Skeletal muscle tissue (tissue), 4 donors: ENCODE data around the gene KLHL29. TPM values are rescaled to one million over a fixed set of nuclear protein-coding genes. Genes with fewer than 3 reads are reported as not detected.
A peak's percentile ranks its signal among the peaks of the same experiment; 100 is the strongest.

ENCODE experiments used
- H3K27ac ChIP-seq: one replicate; pipeline ENCODE4 v1.7.0; 2013; ENCODE audit warnings: mild to moderate bottlenecking, low read depth, low read length, inconsistent platforms
- H3K27me3 ChIP-seq, 3 donors: one replicate each; pipeline ENCODE4 v1.7.0; 2013; ENCODE audit warnings: low read length in 3 of 3; ENCODE audit not compliant: control insufficient read depth in 3 of 3, insufficient read depth in 3 of 3
- H3K36me3 ChIP-seq, 3 donors: one replicate each; pipeline ENCODE4 v1.7.0; 2013; ENCODE audit warnings: low read length in 3 of 3; ENCODE audit not compliant: control insufficient read depth in 3 of 3, insufficient read depth in 3 of 3
- H3K4me1 ChIP-seq, 3 donors: one replicate each; pipeline ENCODE4 v1.7.0; 2013; ENCODE audit warnings: low read length in 3 of 3, mild to moderate bottlenecking in 3 of 3; ENCODE audit not compliant: control insufficient read depth in 3 of 3, insufficient read depth in 3 of 3
- H3K4me3 ChIP-seq, 3 donors: one replicate each; pipeline ENCODE4 v1.7.0; 2013; ENCODE audit warnings: low read length in 3 of 3
- H3K9ac ChIP-seq, 3 donors: one replicate each; pipeline ENCODE4 v1.7.0; 2013; ENCODE audit warnings: low read length in 3 of 3, mild to moderate bottlenecking in 3 of 3, moderate library complexity in 2 of 3, low read depth in 1 of 3
- H3K9me3 ChIP-seq, 3 donors: one replicate each; pipeline ENCODE4 v1.7.0; 2013; ENCODE audit warnings: low read length in 3 of 3; ENCODE audit not compliant: control insufficient read depth in 3 of 3
- total RNA-seq: library from RNA; depleted of rRNA; stranded (reverse); fragments of >200 nt; gene quantifications from one replicate; pipeline ENCODE4 v1.2.3, GENCODE V29; 2014
- donor health status: Osteomylitis.

The KLHL29 gene
- total RNA-seq, 1 donor from 2014 or later = 3.7 TPM

DNA sequence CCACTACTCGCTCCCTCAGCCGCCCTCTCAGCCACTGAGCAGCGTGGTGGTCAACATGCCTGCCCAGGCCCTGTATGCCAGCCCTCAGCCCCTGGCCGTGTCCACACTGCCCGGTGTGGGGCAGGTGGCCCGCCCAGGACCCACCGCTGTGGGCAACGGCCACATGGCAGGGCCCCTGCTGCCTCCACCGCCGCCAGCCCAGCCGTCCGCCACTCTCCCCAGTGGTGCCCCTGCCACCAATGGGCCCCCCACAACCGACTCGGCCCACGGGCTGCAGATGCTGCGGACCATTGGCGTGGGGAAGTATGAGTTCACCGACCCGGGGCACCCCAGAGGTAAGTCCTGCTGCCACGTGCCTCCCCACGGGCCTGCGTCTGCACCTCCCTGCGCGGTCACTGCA, 257.5 kb downstream of the KLHL29 start:
- Histone ChIP-seq H3K4me1 (peaks cover under 1 to 2% (median 2%) of the 10 kb centered on the region in 3 donors), H3K36me3 (peaks cover 0 to 12% (median 11%) of the 10 kb centered on the region in 3 donors), H3K27me3 (no peaks in the 10 kb centered on the region), H3K4me3 (no peak overlapping the region), H3K9me3 (peaks cover 0 to 2% (median 0%) of the 10 kb centered on the region in 3 donors), H3K9ac (no peak overlapping the region), H3K27ac (no peak overlapping the region)

- H3K4me3 ChIP-seq = no peak overlapping the region
- H3K27me3 ChIP-seq = no peaks in the 10 kb centered on the region
- H3K9ac ChIP-seq = no peak overlapping the region
- peaks cover 0 to 13% (median 12%) of the 10 kb centered on the region in 3 donors for H3K36me3 ChIP-seq
- H3K4me1 ChIP-seq = no peaks in the 10 kb centered on the region
- no peak overlapping the region for H3K27ac ChIP-seq
- peaks cover 0 to 2% (median 0%) of the 10 kb centered on the region in 3 donors for H3K9me3 ChIP-seq
Observed at GRCh38 chr2:23645230-23645808, 260.3 kb downstream of the KLHL29 start.

GRCh38 chr2:23647563-23647962, 262.6 kb downstream of the KLHL29 start:
- no peak overlapping the region for H3K27ac ChIP-seq
- H3K36me3 ChIP-seq = peaks cover 0 to 10% (median 8%) of the 10 kb centered on the region in 3 donors
- no peak overlapping the region for H3K9ac ChIP-seq
- no peaks in the 10 kb centered on the region for H3K27me3 ChIP-seq
- no peak overlapping the region for H3K4me3 ChIP-seq
- no peaks in the 10 kb centered on the region for H3K4me1 ChIP-seq
- peaks cover 0 to 2% (median 0%) of the 10 kb centered on the region in 3 donors for H3K9me3 ChIP-seq

DNA sequence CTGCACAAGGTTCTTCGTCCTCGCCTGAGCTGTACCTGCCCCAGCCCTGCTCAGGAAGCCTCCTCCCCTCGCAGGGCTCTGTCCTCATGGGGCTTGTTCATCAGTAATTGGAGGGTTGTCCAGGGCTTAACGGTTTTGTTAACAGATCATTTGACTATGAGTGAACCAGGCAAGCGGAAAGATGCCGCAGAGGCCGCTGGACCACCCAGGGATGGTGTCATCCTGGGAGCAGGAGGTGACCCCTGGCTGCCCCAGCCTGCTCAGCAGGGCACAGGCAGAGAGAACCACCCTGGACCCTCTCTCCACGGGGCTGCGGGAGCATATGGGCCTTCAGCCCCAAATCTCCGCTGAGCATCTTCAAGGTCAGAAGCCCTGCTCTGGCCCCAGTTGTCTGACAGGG, 264.3 kb downstream of the KLHL29 start:
- Histone ChIP-seq H3K9me3 (peaks cover 0 to 2% (median 0%) of the 10 kb centered on the region in 3 donors), H3K4me1 (no peaks in the 10 kb centered on the region), H3K36me3 (peaks cover 0 to 3% (median 3%) of the 10 kb centered on the region in 3 donors), H3K4me3 (no peak overlapping the region), H3K27ac (no peak overlapping the region), H3K9ac (no peak overlapping the region), H3K27me3 (no peaks in the 10 kb centered on the region)

- Histone ChIP-seq H3K9me3 (peaks cover 0 to 2% (median 0%) of the 10 kb centered on the region in 3 donors), H3K9ac (no peak overlapping the region), H3K4me1 (no peaks in the 10 kb centered on the region), H3K27ac (no peak overlapping the region), H3K36me3 (peaks cover 0 to 3% (median 3%) of the 10 kb centered on the region in 3 donors), H3K4me3 (no peak overlapping the region), H3K27me3 (peaks cover 0 to 3% (median 0%) of the 10 kb centered on the region in 3 donors)
Observed at GRCh38 chr2:23649819-23650218, 264.8 kb downstream of the KLHL29 start.

DNA sequence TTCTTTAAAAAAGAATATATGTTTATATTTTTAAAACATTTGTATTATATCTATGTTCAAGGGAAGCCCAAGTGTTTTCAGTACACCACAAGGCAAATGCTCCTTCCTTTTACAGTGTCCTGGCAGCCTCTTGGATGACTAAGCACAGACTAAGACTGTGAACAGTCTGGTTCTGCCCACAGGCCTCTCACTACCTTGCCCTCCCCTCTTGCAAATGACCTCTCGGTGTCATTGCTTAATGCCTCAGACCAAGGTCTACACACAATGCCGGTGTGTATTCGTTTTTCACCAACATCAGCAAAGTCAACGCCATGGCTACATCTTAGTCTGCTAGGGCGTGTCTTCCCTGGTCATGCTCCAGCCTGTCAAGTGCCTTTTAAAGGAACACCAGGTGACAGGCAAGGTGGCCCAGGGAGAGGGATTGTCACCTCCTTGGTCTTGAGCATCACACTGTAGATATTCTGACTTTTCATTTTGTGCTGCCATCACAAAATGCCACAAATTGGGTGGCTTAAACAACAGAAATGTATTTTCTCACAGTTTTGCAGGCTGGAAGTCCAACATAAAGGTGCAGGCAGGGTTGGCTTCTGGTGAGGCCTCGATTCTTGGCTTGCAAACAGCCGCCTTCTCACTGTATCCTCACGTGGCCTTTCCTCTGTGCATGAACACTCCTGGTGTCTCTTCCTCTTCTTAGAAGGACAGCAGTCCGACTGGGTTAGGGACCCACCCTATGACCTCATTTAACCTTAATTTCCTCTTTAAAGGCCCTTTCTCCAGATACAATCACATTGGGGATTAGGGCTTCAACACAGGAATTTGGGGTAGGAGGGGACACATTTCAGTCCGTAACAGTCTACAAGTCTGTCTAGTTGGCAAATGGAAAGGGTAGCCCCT, 266.5 kb downstream of the KLHL29 start:
- Histone ChIP-seq H3K27ac (no peak overlapping the region), H3K4me3 (no peak overlapping the region), H3K36me3 (peaks cover 0 to 3% (median 3%) of the 10 kb centered on the region in 3 donors), H3K27me3 (peaks cover 0 to 11% (median 0%) of the 10 kb centered on the region in 3 donors), H3K4me1 (peaks cover 3 to 8% (median 5%) of the 10 kb centered on the region in 3 donors), H3K9me3 (no peaks in the 10 kb centered on the region), H3K9ac (no peak overlapping the region)

GRCh38 chr2:23653326-23653725, 268.3 kb downstream of the KLHL29 start:
- no peak overlapping the region for H3K9ac ChIP-seq
- H3K27me3 ChIP-seq = peaks cover 0 to 11% (median 0%) of the 10 kb centered on the region in 3 donors
- peaks cover 0 to 3% (median 0%) of the 10 kb centered on the region in 3 donors for H3K36me3 ChIP-seq
- peaks cover 5 to 14% (median 6%) of the 10 kb centered on the region in 3 donors for H3K4me1 ChIP-seq
- H3K4me3 ChIP-seq = no peak overlapping the region
- no peaks in the 10 kb centered on the region for H3K9me3 ChIP-seq
- H3K27ac ChIP-seq = no peak overlapping the region

DNA sequence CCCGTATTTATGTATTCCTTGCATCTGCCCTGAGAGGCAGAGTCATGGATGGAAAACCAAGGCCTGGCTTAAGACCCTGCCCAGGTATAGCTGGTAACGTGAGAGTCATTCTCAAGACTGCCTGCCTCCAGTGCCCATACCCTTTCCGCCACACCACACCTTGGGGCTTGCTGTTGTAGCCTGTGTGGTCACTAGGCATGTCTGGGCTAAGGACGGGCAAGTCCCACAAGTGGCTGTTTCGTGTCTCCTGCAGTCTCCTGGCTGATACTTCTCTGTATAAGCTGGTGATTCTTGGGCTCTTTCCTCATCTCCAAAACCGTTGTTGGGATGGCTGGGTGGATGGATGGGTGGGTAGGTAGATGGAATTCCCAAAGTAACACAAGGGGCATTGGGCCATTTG, 269.8 kb downstream of the KLHL29 start:
- Histone ChIP-seq H3K27ac (no peak overlapping the region), H3K36me3 (peaks cover 0 to 2% (median 0%) of the 10 kb centered on the region in 3 donors), H3K4me1 (peaks cover 5 to 14% (median 6%) of the 10 kb centered on the region in 3 donors), H3K27me3 (peaks cover 0 to 11% (median 0%) of the 10 kb centered on the region in 3 donors), H3K4me3 (no peak overlapping the region), H3K9ac (no peak overlapping the region), H3K9me3 (no peaks in the 10 kb centered on the region)

GRCh38 chr2:23655934-23656596, 271.1 kb downstream of the KLHL29 start:
- Histone ChIP-seq H3K27ac (no peak overlapping the region), H3K4me1 (peaks cover 5 to 14% (median 6%) of the 10 kb centered on the region in 3 donors), H3K36me3 (no peaks in the 10 kb centered on the region), H3K9me3 (no peaks in the 10 kb centered on the region), H3K9ac (no peak overlapping the region), H3K4me3 (peak overlapping the region in 1 of 3 donors; percentile 29), H3K27me3 (peaks cover 0 to 11% (median 0%) of the 10 kb centered on the region in 3 donors)
